Gastroesophageal sphincter (tissue), 4 donors: ENCODE measurements around the gene AKAP17A. TPM values are rescaled to one million over a fixed set of nuclear protein-coding genes. Genes with fewer than 3 reads are reported as not detected.
"Not testable (repeated sequence)": the region's sequence is repeated elsewhere in the genome, so short reads cannot be mapped to it uniquely, and the experiment has no call there.

Experiments
- ATAC-seq: fragments of 150-250 bp; one replicate; pipeline ENCODE4 v1.9.1; 2016; ENCODE audit warnings: mild to moderate bottlenecking, moderate library complexity
- H3K27ac ChIP-seq, 4 donors: fragments of 200-600 bp; sonication (generic) in 3 of 4; 1 replicate in 3 of 4; 2 replicates in 1 of 4; pipeline ENCODE4 v1.5.1; 2016 to 2019
- H3K27me3 ChIP-seq: fragments of 200-600 bp; sonication (generic); one replicate; pipeline ENCODE4 v1.5.1; 2019
- H3K36me3 ChIP-seq, 2 donors: fragments of 200-600 bp; sonication (generic); one replicate each; pipeline ENCODE4 v1.5.1; 2019; ENCODE audit warnings: control low read depth in 1 of 2
- H3K4me1 ChIP-seq, 3 donors: fragments of 200-600 bp; sonication (generic); 1 replicate in 2 of 3; 2 replicates in 1 of 3; pipeline ENCODE4 v1.5.1; 2016 to 2019; ENCODE audit warnings: control low read depth in 2 of 3
- H3K4me3 ChIP-seq, 2 donors: fragments of 200-600 bp; sonication (generic); one replicate each; pipeline ENCODE4 v1.5.1; 2019; ENCODE audit warnings: mild to moderate bottlenecking in 1 of 2, moderate library complexity in 1 of 2
- H3K9me3 ChIP-seq, 3 donors: fragments of 200-600 bp; sonication (generic); one replicate each; pipeline ENCODE4 v1.5.1; 2017 to 2019; ENCODE audit warnings: control low read depth in 2 of 3
- EP300 ChIP-seq: sonication (generic); formaldehyde crosslinking; IDR thresholded peaks from one replicate; pipeline ENCODE4 v1.6.1; 2017; ENCODE audit warnings: antibody characterized with exemption, mild to moderate bottlenecking
- POLR2A ChIP-seq, 2 donors: fragments of 450-650 bp; IDR thresholded peaks; one replicate each; pipeline ENCODE4 v1.6.1; 2017; ENCODE audit warnings: antibody characterized with exemption in 2 of 2, mild to moderate bottlenecking in 2 of 2, moderate library complexity in 1 of 2
- POLR2AphosphoS5 ChIP-seq: sonication (generic); formaldehyde crosslinking; IDR thresholded peaks from one replicate; pipeline ENCODE4 v1.6.1; 2017; ENCODE audit warnings: antibody characterized with exemption
- WGBS, 2 donors: methylation state at CpG; one replicate each; pipeline ENCODE4 v1.1.5; 2018; ENCODE audit warnings: low coverage in 1 of 2; 5-methylcytosine and 5-hydroxymethylcytosine counted together
- total RNA-seq, 4 donors: library from RNA; depleted of rRNA; stranded (reverse); fragments of >200 nt; gene quantifications; one replicate each; pipeline ENCODE4 v1.1.0, GENCODE V29; 2016
- TF ChIP-seq, protein P1 (sequence below), 4 experiments: fragments of 200-600 bp in 2 of 4; fragments of 450-650 bp in 2 of 4; sonication (generic) in 1 of 4; IDR thresholded peaks; one replicate each; pipeline ENCODE4 v1.5.1; 2017 to 2019; ENCODE audit warnings: antibody characterized with exemption in 4 of 4, mild to moderate bottlenecking in 2 of 4, moderate library complexity in 2 of 4

AKAP17A gene
- total RNA-seq, 4 donors from 2014 or later = 18.1 to 40.8 (median 29.6) TPM

DNA sequence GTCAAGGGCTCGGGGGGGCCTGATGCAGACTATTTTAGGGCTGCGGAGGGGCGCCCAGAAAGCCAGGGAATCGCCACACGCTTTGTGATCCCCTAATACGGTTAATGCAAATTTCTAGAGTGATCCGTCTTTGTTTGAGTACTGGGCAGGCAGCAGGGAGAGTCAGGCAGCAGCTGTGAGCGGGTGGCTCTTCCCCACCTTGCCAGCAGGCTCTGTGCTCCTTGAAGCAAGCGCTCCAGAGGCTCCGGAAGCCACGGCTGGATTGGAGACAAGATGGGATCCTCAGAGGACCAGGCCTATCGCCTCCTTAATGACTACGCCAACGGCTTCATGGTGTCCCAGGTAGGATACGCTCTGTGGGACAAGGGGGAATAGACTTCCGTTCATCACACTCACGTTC lies 23.5 kb downstream of the AKAP17A start, which contains the start of gene ASMT:
Gene ASMT (plus strand): TSS at position 133 of the 400 bp plus-strand sequence. CDS start 141 bp downstream, at position 274.
- Histone ChIP-seq H3K9me3 (no peaks in the 10 kb centered on the region), H3K36me3 (no peaks in the 10 kb centered on the region), H3K27ac (no peak within 1 kb of the TSS), H3K27me3 (no peaks in the 10 kb centered on the region), H3K4me3 (no peak within 1 kb of the TSS), H3K4me1 (no peaks in the 10 kb centered on the region)
- WGBS, 2 donors = 87 to 90% methylated on average over 3 to 9 of the region's 17 CpGs
- ATAC-seq = no peak
- TF ChIP-seq POLR2A (IDR thresholded peaks at IDR 0.05) (no peak), POLR2AphosphoS5 (no peak), EP300 (no peak)
- TF ChIP-seq, protein P1, sequence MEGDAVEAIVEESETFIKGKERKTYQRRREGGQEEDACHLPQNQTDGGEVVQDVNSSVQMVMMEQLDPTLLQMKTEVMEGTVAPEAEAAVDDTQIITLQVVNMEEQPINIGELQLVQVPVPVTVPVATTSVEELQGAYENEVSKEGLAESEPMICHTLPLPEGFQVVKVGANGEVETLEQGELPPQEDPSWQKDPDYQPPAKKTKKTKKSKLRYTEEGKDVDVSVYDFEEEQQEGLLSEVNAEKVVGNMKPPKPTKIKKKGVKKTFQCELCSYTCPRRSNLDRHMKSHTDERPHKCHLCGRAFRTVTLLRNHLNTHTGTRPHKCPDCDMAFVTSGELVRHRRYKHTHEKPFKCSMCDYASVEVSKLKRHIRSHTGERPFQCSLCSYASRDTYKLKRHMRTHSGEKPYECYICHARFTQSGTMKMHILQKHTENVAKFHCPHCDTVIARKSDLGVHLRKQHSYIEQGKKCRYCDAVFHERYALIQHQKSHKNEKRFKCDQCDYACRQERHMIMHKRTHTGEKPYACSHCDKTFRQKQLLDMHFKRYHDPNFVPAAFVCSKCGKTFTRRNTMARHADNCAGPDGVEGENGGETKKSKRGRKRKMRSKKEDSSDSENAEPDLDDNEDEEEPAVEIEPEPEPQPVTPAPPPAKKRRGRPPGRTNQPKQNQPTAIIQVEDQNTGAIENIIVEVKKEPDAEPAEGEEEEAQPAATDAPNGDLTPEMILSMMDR (IDR thresholded peaks at IDR 0.05) = no peak

DNA sequence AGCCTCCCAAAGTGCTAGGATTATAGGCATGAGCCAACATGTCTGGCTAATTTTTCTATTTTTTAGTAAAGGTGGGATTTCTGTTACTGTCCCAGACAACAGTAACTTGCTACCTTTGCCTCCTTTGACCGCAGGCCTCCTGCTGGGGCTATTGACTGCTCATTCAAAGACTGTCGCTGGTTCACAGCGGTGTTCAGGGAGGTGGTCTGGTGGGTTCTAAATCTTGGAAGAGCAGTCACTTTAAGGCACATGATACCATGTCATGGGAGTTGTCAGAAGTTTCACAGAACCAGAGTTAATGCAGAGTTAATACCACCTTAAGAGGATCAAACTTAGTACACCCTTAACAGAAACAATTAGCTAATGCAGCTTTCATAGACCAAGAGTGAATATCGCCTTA lies 27.3 kb downstream of the AKAP17A start:
- Histone ChIP-seq H3K36me3 (no peaks in the 10 kb centered on the region), H3K27me3 (no peaks in the 10 kb centered on the region), H3K27ac (no peak overlapping the region), H3K4me1 (no peaks in the 10 kb centered on the region), H3K4me3 (no peak overlapping the region), H3K9me3 (no peaks in the 10 kb centered on the region)
- no peak for ATAC-seq
- TF ChIP-seq, protein P1 (IDR thresholded peaks at IDR 0.05) = no peak
- TF ChIP-seq POLR2A (IDR thresholded peaks at IDR 0.05) (no peak), EP300 (no peak)
- 20 to 60% methylated on average over 1 to 4 of the region's 4 CpGs for WGBS, 2 donors

DNA sequence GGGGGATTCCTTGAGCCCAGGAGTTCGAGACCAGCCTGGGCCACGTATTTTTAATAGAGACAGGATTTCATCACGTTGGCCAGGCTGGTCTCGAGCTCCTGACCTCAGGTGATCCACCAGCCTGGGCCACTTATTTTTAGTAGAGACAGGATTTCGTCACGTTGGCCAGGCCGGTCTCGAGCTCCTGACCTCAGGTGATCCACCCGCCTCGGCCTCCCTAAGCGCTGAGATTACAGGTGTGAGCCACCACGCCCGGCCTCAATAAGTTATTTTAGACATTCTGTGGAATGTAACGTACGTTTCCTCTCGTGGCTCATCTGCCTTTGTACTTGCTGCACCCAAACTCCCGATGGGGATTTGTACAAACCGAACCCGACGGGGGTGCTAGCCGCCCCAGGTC lies 32.3 kb downstream of the AKAP17A start:
- Histone ChIP-seq H3K4me3 (no peak overlapping the region), H3K36me3 (no peaks in the 10 kb centered on the region), H3K27ac (no peak overlapping the region), H3K9me3 (no peaks in the 10 kb centered on the region), H3K4me1 (no peaks in the 10 kb centered on the region), H3K27me3 (no peaks in the 10 kb centered on the region)
- ATAC-seq = no peak
- 76 to 78% methylated on average over 4 to 11 of the region's 21 CpGs for WGBS, 2 donors
- TF ChIP-seq POLR2AphosphoS5 (no peak), POLR2A (IDR thresholded peaks at IDR 0.05) (no peak)
- TF ChIP-seq, protein P1 (IDR thresholded peaks at IDR 0.05) = no peak

DNA sequence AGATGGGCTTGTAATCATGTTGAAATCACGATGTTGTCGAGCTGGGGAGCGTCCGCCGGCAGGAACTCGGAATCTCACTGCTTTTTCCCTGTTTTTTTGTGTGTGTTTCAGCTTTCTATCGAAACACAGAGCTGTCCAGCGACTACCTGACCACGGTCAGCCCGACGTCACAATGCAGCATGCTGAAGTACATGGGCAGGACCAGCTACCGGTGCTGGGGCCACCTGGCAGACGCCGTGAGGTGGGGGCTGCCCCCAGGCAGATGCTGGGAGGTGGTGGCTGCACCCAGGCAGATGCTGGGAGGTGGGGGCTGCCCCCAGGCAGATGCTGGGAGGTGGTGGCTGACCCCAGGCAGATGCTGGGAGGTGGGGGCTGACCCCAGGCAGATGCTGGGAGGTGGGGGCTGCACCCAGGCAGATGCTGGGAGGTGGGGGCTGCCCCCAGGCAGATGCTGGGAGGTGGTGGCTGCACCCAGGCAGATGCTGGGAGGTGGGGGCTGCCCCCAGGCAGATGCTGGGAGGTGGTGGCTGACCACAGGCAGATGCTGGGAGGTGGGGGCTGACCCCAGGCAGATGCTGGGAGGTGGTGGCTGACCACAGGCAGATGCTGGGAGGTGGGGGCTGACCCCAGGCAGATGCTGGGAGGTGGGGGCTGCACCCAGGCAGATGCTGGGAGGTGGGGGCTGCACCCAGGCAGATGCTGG lies 32.9 kb downstream of the AKAP17A start:
- ATAC-seq, H3K4me3 ChIP-seq, H3K27me3 ChIP-seq, H3K27ac ChIP-seq, H3K9me3 ChIP-seq, H3K36me3 ChIP-seq, H3K4me1 ChIP-seq: not testable (repeated sequence)
- 63 to 72% methylated on average over 5 to 11 of the region's 14 CpGs for WGBS, 2 donors

DNA sequence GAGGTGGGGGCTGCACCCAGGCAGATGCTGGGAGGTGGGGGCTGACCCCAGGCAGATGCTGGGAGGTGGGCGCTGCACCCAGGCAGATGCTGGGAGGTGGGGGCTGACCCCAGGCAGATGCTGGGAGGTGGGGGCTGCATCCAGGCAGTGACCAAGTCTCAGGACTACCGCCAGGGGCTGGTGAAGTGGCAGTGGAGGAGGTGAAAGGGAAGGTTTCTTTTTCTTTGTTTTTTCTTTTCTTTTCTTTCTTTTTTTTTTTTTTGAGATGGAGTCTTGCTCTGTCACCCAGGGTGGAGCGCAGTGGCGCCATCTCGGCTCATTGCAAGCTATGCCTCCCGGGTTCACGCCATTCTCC lies 33.4 kb downstream of the AKAP17A start:
- H3K9me3 ChIP-seq, ATAC-seq, H3K4me1 ChIP-seq, H3K27me3 ChIP-seq, H3K27ac ChIP-seq, H3K4me3 ChIP-seq, H3K36me3 ChIP-seq: not testable (repeated sequence)
- 100% methylated on average over 6 of the region's 7 CpGs; no CpG with 5 or more reads in 1 of the 2 donors for WGBS, 2 donors

DNA sequence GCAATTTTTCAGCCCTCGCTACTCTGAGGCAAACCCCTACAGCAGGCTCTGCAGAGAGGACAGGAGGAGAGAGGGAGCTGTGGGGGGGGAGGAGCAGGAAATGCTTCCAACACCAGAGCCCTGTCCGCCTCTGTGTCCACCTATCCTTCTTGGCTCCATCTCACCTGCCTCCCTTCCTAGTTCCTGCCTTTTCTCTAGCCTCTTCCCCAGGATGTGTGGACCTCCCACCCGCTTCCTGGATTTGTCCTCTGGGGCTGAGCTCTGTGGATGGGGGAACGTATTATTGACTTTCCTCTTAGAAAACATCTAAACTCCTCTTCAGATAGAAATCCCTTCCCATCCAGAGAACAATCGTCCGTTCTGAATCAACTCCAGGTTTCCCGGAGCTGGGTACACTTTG lies 37.8 kb downstream of the AKAP17A start:
- 71 to 88% methylated on average over 4 to 5 of the region's 7 CpGs for WGBS, 2 donors
- Histone ChIP-seq H3K4me3 (no peak overlapping the region), H3K4me1 (no peaks in the 10 kb centered on the region), H3K27ac (no peak overlapping the region), H3K27me3 (no peaks in the 10 kb centered on the region), H3K9me3 (no peaks in the 10 kb centered on the region), H3K36me3 (no peaks in the 10 kb centered on the region)
- ATAC-seq = no peak
- no peak for TF ChIP-seq POLR2A (IDR thresholded peaks at IDR 0.05)
- TF ChIP-seq, protein P1 (IDR thresholded peaks at IDR 0.05) = no peak
- no peak for TF ChIP-seq POLR2AphosphoS5
- no peak for TF ChIP-seq EP300
